CD4-positive, alpha-beta T cell (primary cell): ENCODE data around the gene ZPBP2. TPM values are rescaled to one million over a fixed set of nuclear protein-coding genes. Genes with fewer than 3 reads are reported as not detected.

Source experiments
- ATAC-seq: fragments of 200-7000 bp; cut with Tn5 transposase; one replicate; pipeline ENCODE4 v1.10.0; 2022; ENCODE audit warnings: mild to moderate bottlenecking; ENCODE audit not compliant: poor library complexity
- CTCF ChIA-PET: fragments of 350-600 bp; sonication (Branson Sonifier 250); formaldehyde crosslinking; loops from one replicate; lab custom pipeline; 2021; ENCODE audit warnings: antibody characterized with exemption, inconsistent platforms; lab: Charles Lee
- POLR2A ChIA-PET: fragments of 350-600 bp; sonication (Branson Sonifier 250); formaldehyde crosslinking; loops from one replicate; lab custom pipeline; 2021; ENCODE audit warnings: antibody characterized with exemption, inconsistent platforms; lab: Charles Lee
- DNase-seq, 14 experiments: peaks; one replicate each; pipeline ENCODE4 v3.0.0-alpha.2; 2013 to 2020; ENCODE audit warnings: mixed read lengths in 2 of 14
- H3K27ac ChIP-seq, 2 donors: one replicate each; pipeline versions ENCODE4 v1.5.1 to v1.7.0; 2013; ENCODE audit warnings: low read length in 2 of 2, low read depth in 1 of 2, mild to moderate bottlenecking in 1 of 2
- H3K27me3 ChIP-seq, 2 experiments: 1 replicate in 1 of 2; 2 replicates in 1 of 2; pipeline versions ENCODE4 v1.6.1 to v1.7.0; 2013; ENCODE audit warnings: low read length in 2 of 2, control low read depth in 1 of 2, mild to moderate bottlenecking in 1 of 2, moderate library complexity in 1 of 2; ENCODE audit not compliant: insufficient read depth in 2 of 2, control insufficient read depth in 1 of 2
- H3K36me3 ChIP-seq: one replicate; pipeline ENCODE4 v1.6.1; 2013; ENCODE audit warnings: low read length, control low read depth; ENCODE audit not compliant: insufficient read depth
- H3K4me1 ChIP-seq: one replicate; pipeline ENCODE4 v1.6.1; 2013; ENCODE audit warnings: low read length, control low read depth; ENCODE audit not compliant: insufficient read depth
- H3K4me3 ChIP-seq: one replicate; pipeline ENCODE4 v1.5.1; 2013; ENCODE audit warnings: mild to moderate bottlenecking, low read length, moderate library complexity
- H3K9me3 ChIP-seq, 2 experiments: 1 replicate in 1 of 2; 2 replicates in 1 of 2; pipeline versions ENCODE4 v1.6.1 to v1.7.0; 2013; ENCODE audit warnings: low read length in 2 of 2, mild to moderate bottlenecking in 2 of 2, control low read depth in 1 of 2, moderate library complexity in 1 of 2; ENCODE audit not compliant: control insufficient read depth in 1 of 2, insufficient read depth in 1 of 2
- H3K27ac Mint-ChIP-seq: one replicate; pipeline ENCODE4 v1.8.0; 2020; ENCODE audit warnings: mixed read lengths
- H3K27me3 Mint-ChIP-seq: one replicate; pipeline ENCODE4 v1.8.0; 2021; ENCODE audit warnings: mixed read lengths
- H3K36me3 Mint-ChIP-seq: one replicate; pipeline ENCODE4 v1.8.0; 2021; ENCODE audit warnings: low read depth, mixed read lengths
- H3K4me1 Mint-ChIP-seq: one replicate; pipeline ENCODE4 v1.8.0; 2021; ENCODE audit warnings: low read depth, mixed read lengths
- H3K4me3 Mint-ChIP-seq: one replicate; pipeline ENCODE4 v1.8.0; 2020; ENCODE audit warnings: mild to moderate bottlenecking, mixed read lengths
- H3K9me3 Mint-ChIP-seq: one replicate; pipeline ENCODE4 v1.8.0; 2020; ENCODE audit warnings: mixed read lengths
- CTCF ChIP-seq: fragments of 200-600 bp; IDR thresholded peaks from one replicate; pipeline ENCODE4 v1.8.0; 2022; ENCODE audit warnings: antibody characterized with exemption, mild to moderate bottlenecking
- intact Hi-C, 2 experiments: fragments of 100-400 bp; cut with DNase I in 1 of 2; cut with micrococcal nuclease in 1 of 2; formaldehyde crosslinking; loops; one replicate each; pipeline versions ENCODE4 v1.15.1 to v1.9.0; 2023 to 2025; cut with DNase I, micrococcal nuclease
- total RNA-seq, 174 experiments: library from RNA in 2 of 174; stranded (reverse) in 2 of 174; gene quantifications; one replicate each; pipeline ENCODE4 v1.2.3 and lab custom pipeline; 2021 to 2026

Gene ZPBP2
- total RNA-seq, 2 experiments from 2014 or later = not detected

DNA sequence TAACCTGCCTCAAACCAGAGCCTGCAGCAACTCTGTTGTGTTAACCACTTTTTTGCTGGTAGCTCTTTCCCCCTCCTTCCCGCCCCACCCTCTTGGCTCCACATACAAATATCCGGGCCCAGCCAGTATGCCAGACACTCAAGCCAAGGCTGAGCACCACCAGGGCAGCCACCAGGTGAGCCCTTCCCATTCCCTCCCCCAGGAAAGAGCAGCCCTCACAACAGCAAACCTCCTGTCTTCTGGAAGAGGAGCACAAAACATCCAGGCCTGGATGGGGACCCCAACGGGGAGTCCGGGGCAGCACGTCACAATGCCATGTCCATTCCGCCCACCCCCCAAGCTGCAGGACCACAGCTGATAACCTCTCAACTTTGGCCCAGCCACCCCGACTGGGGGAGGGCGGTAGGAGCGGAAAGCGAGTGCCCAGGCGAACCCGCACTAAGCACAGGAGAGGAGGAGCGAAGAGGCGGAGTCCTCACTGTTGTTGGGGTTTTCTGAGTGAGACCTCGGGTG, 58.6 kb downstream of the ZPBP2 start:
- no peaks in the 10 kb centered on the region for H3K9me3 Mint-ChIP-seq
- DNase-seq = peak; percentile 47 to 88 (median 56)
- ChIA-PET POLR2A (interaction anchor here (0.6 to 3.3 kb wide), 35 partner anchors 8 to 727 kb away, joined by 3 to 34 read pairs (median 4); partner anchors contain the start of genes CDK12, GSDMB, IKZF3 and MED1), CTCF (interaction anchor here (0.5 to 2.1 kb wide), 4 partner anchors 54 to 305 kb away, joined by 3 to 8 read pairs (median 4); partner anchors contain the start of genes MIEN1 and PSMD3)
- H3K9me3 ChIP-seq = no peaks in the 10 kb centered on the region
- H3K4me1 ChIP-seq = peaks cover 62% of the 10 kb centered on the region
- peaks cover 46% of the 10 kb centered on the region for H3K36me3 Mint-ChIP-seq
- intact Hi-C loops = loop anchor here (1.0 to 10.0 kb wide), 10 partner anchors 27 to 472 kb away; partner anchors contain the start of genes PSMD3 (in 2 of the 2), GSDMA (in 1 of the 2), MED1 (in 1 of the 2) and MED24 (in 1 of the 2)
- no peaks in the 10 kb centered on the region for H3K27me3 Mint-ChIP-seq
- peak overlapping the region; percentile 63 to 90 for H3K27ac ChIP-seq
- peaks cover 30% of the 10 kb centered on the region for H3K36me3 ChIP-seq
- peaks cover 60% of the 10 kb centered on the region for H3K4me1 Mint-ChIP-seq
- peak; percentile 68 for ATAC-seq
- H3K27me3 ChIP-seq = no peaks in the 10 kb centered on the region
- H3K27ac Mint-ChIP-seq = peak overlapping the region; percentile 93
- TF ChIP-seq CTCF = no peak
- peak overlapping the region; percentile 89 for H3K4me3 ChIP-seq
- H3K4me3 Mint-ChIP-seq = peak overlapping the region; percentile 92

Other genes starting within 250 kb of the ZPBP2 start
- gene PPP1R1B, start 241.2 kb upstream of the ZPBP2 start, total RNA-seq = under 1 TPM in 1 of 2 experiments, not detected in 1; 0.25 TPM
- gene STARD3, start 231.1 kb upstream of the ZPBP2 start, total RNA-seq = 10 to 100 TPM; 96.5 to 99.9 TPM
- 1 to 10 TPM; 6.4 TPM for gene TCAP, start 202.9 kb upstream of the ZPBP2 start, total RNA-seq
- under 1 TPM in 1 of 2 experiments, not detected in 1; 0.47 TPM for gene PNMT, start 199.7 kb upstream of the ZPBP2 start, total RNA-seq
- gene PGAP3, start 180.1 kb upstream of the ZPBP2 start, total RNA-seq = 10 to 100 TPM; 26.1 to 30.7 TPM
- gene ERBB2, start 168.1 kb upstream of the ZPBP2 start, total RNA-seq = 1 to 10 TPM; 2.4 to 4.6 TPM
- 10 to 100 TPM; 31.5 to 32.3 TPM for gene MIEN1, start 137.7 kb upstream of the ZPBP2 start, total RNA-seq
- not detected for gene GRB7, start 130.3 kb upstream of the ZPBP2 start, total RNA-seq
- 10 to 100 TPM; 39.7 to 39.9 TPM for gene IKZF3, start 3.9 kb upstream of the ZPBP2 start, total RNA-seq
- 10 to 100 TPM; 22.3 to 22.7 TPM for gene GSDMB, start 50.4 kb downstream of the ZPBP2 start, total RNA-seq
- gene ORMDL3, start 59.4 kb downstream of the ZPBP2 start, total RNA-seq = 100 to 1,000 TPM; 103 to 105 TPM
- not detected for gene LRRC3C, start 59.5 kb downstream of the ZPBP2 start, total RNA-seq
- under 1 TPM in 1 of 2 experiments, not detected in 1; 0.14 TPM for gene GSDMA, start 94.8 kb downstream of the ZPBP2 start, total RNA-seq
- gene PSMD3, start 112.6 kb downstream of the ZPBP2 start, total RNA-seq = 10 to 100 TPM; 66.7 to 71.9 TPM
- not detected for gene CSF3, start 147.2 kb downstream of the ZPBP2 start, total RNA-seq
- 10 to 100 TPM; 82.9 to 85.3 TPM for gene MED24, start 186.2 kb downstream of the ZPBP2 start, total RNA-seq
- gene THRA, start 194.8 kb downstream of the ZPBP2 start, total RNA-seq = 10 to 100 TPM; 35.2 to 36.4 TPM
- 10 to 100 TPM; 29.6 to 34.1 TPM for gene NR1D1, start 232.4 kb downstream of the ZPBP2 start, total RNA-seq